Caco-2 (cell line): ENCODE data around the gene TTC28. TPM values are rescaled to one million over a fixed set of nuclear protein-coding genes. Genes with fewer than 3 reads are reported as not detected.

Experiments used
- BruUV-seq: library from RNA; stranded (reverse); fragments of 400-500 nt; replicated peaks from 2 replicates; lab custom pipeline; 2021; lab: Mats Ljungman, UMichigan
- CTCF ChIA-PET: fragments of 300-600 bp; sonication (Branson Sonifier 250); formaldehyde crosslinking; loops from one replicate; lab custom pipeline; 2022; ENCODE audit warnings: antibody characterized with exemption; lab: Charles Lee
- POLR2A ChIA-PET: fragments of 300-600 bp; sonication (Branson Sonifier 250); formaldehyde crosslinking; loops from one replicate; lab custom pipeline; 2022; ENCODE audit warnings: antibody characterized with exemption; lab: Charles Lee
- DNase-seq, 2 experiments: peaks; one replicate each; pipeline versions ENCODE4 v3.0.0 to v3.0.0-alpha.2; 2020 to 2022
- H3K27me3 ChIP-seq: replicated peaks from 2 replicates; pipeline ENCODE4 v1.6.0; 2011; ENCODE audit warnings: low read length; ENCODE audit not compliant: control insufficient read depth, insufficient read depth
- H3K36me3 ChIP-seq: 2 replicates; pipeline ENCODE4 v1.5.1; 2011; ENCODE audit warnings: low read length; ENCODE audit not compliant: control insufficient read depth, insufficient read depth
- H3K4me1 ChIP-seq: fragments of 250-450 bp; sonication (Bioruptor Pico); 2 replicates; pipeline ENCODE4 v1.5.1; 2020; ENCODE audit warnings: mild to moderate bottlenecking
- H3K4me3 ChIP-seq: 2 replicates; pipeline ENCODE4 v1.5.1; 2011; ENCODE audit warnings: low read depth, mild to moderate bottlenecking, control low read depth, low read length
- H3K9me3 ChIP-seq: fragments of 250-450 bp; sonication (Bioruptor Pico); 2 replicates; pipeline ENCODE4 v1.5.1; 2020; ENCODE audit warnings: mild to moderate bottlenecking, moderate library complexity
- H3K27ac Mint-ChIP-seq: one replicate; pipeline ENCODE4 v1.8.0; 2022; ENCODE audit warnings: mixed read lengths; ENCODE audit not compliant: unreplicated experiment
- H3K27me3 Mint-ChIP-seq: one replicate; pipeline ENCODE4 v1.8.0; 2022; ENCODE audit warnings: mixed read lengths; ENCODE audit not compliant: insufficient read depth, unreplicated experiment
- H3K36me3 Mint-ChIP-seq: one replicate; pipeline ENCODE4 v1.8.0; 2022; ENCODE audit warnings: mild to moderate bottlenecking, mixed read lengths; ENCODE audit not compliant: insufficient read depth, unreplicated experiment
- H3K4me1 Mint-ChIP-seq: one replicate; pipeline ENCODE4 v1.8.0; 2022; ENCODE audit warnings: low read depth, mixed read lengths; ENCODE audit not compliant: unreplicated experiment
- H3K4me3 Mint-ChIP-seq: one replicate; pipeline ENCODE4 v1.8.0; 2022; ENCODE audit warnings: mild to moderate bottlenecking, moderate library complexity, mixed read lengths; ENCODE audit not compliant: unreplicated experiment
- H3K9me3 Mint-ChIP-seq: one replicate; pipeline ENCODE4 v1.8.0; 2022; ENCODE audit warnings: mixed read lengths; ENCODE audit not compliant: unreplicated experiment
- intact Hi-C: fragments of 100-400 bp; cut with micrococcal nuclease; formaldehyde crosslinking; loops from one replicate; pipeline ENCODE4 v1.10.0; 2022; ENCODE audit not compliant: unreplicated experiment
- total RNA-seq: library from RNA; stranded (reverse); gene quantifications from 2 replicates; pipeline ENCODE4 v1.2.3, GENCODE V29; 2022
- TF ChIP-seq, protein P1 (sequence below), 2 experiments: fragments of 200-600 bp in 1 of 2; IDR thresholded peaks; 1 replicate in 1 of 2; 2 replicates in 1 of 2; pipeline versions ENCODE4 v1.5.1 to v1.8.0; 2011 to 2022; ENCODE audit warnings: antibody characterized with exemption in 1 of 2, control low read depth in 1 of 2, inconsistent platforms in 1 of 2, low read depth in 1 of 2, low read length in 1 of 2, mild to moderate bottlenecking in 1 of 2, moderate library complexity in 1 of 2; ENCODE audit not compliant: insufficient read depth in 1 of 2, severe bottlenecking in 1 of 2, unreplicated experiment in 1 of 2

Gene TTC28
- total RNA-seq, 1 experiment from 2014 or later = 12.0 TPM

GRCh38 chr22:28710576-28711191, 31.0 kb upstream of the TTC28 start:
- no peak for DNase-seq
- no peaks in the 10 kb centered on the region for H3K9me3 Mint-ChIP-seq
- Histone ChIP-seq H3K36me3 (peaks cover 1% of the 10 kb centered on the region), H3K4me3 (no peak overlapping the region), H3K27me3 (no peaks in the 10 kb centered on the region), H3K4me1 (peaks cover 7% of the 10 kb centered on the region; the same call in 1 of the 2 replicates), H3K9me3 (no peaks in the 10 kb centered on the region)
- TF ChIP-seq, protein P1, sequence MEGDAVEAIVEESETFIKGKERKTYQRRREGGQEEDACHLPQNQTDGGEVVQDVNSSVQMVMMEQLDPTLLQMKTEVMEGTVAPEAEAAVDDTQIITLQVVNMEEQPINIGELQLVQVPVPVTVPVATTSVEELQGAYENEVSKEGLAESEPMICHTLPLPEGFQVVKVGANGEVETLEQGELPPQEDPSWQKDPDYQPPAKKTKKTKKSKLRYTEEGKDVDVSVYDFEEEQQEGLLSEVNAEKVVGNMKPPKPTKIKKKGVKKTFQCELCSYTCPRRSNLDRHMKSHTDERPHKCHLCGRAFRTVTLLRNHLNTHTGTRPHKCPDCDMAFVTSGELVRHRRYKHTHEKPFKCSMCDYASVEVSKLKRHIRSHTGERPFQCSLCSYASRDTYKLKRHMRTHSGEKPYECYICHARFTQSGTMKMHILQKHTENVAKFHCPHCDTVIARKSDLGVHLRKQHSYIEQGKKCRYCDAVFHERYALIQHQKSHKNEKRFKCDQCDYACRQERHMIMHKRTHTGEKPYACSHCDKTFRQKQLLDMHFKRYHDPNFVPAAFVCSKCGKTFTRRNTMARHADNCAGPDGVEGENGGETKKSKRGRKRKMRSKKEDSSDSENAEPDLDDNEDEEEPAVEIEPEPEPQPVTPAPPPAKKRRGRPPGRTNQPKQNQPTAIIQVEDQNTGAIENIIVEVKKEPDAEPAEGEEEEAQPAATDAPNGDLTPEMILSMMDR (IDR thresholded peaks at IDR 0.05; ENCODE audit: insufficient read depth in 1 of 2, low read depth in 1 of 2, low read length in 1 of 2, severe bottlenecking in 1 of 2, unreplicated experiment in 1 of 2) = no peak
- peaks cover 10% of the 10 kb centered on the region for H3K4me1 Mint-ChIP-seq
- ChIA-PET POLR2A (no interaction called here), CTCF (interaction anchor here (0.6 kb wide), 1 partner anchor 491 kb away, joined by 3 read pairs; no protein-coding TSS in a partner anchor)
- H3K27me3 Mint-ChIP-seq = no peaks in the 10 kb centered on the region
- no peak overlapping the region for H3K4me3 Mint-ChIP-seq
- peaks cover 35% of the 10 kb centered on the region for H3K36me3 Mint-ChIP-seq
- intact Hi-C loops = no loop called here
- no peak overlapping the region for H3K27ac Mint-ChIP-seq
- no TSS peak for BruUV-seq

DNA sequence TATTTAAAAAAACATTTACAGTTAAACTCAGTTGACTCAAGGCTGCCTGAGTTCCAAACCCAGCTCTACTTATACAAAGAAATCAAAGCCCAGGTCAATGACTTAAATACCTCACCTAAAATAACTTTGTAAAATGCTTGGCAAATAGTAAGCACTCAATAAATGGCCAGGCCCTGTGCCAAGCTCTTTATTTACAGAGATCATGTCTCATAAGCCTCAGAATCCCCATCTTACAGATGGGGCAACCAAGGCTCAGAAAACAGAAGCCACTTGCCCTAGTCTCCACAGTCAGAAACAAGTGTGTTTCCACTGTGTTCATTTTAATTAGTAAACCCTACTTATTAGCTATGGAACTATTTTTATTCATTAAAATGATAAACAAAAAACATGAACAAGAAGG, 30.5 kb upstream of the TTC28 start:
- Histone ChIP-seq H3K36me3 (peaks cover 1% of the 10 kb centered on the region), H3K4me1 (peaks cover 7% of the 10 kb centered on the region; the same call in 1 of the 2 replicates), H3K9me3 (no peaks in the 10 kb centered on the region), H3K4me3 (no peak overlapping the region), H3K27me3 (no peaks in the 10 kb centered on the region)
- CTCF ChIA-PET = interaction anchor here (0.6 kb wide), 1 partner anchor 492 kb away, joined by 3 read pairs; no protein-coding TSS in a partner anchor
- POLR2A ChIA-PET = no interaction called here
- Mint-ChIP-seq H3K36me3 (peaks cover 35% of the 10 kb centered on the region), H3K4me1 (peaks cover 10% of the 10 kb centered on the region), H3K4me3 (no peak overlapping the region), H3K27me3 (no peaks in the 10 kb centered on the region), H3K27ac (no peak overlapping the region), H3K9me3 (no peaks in the 10 kb centered on the region)
- no TSS peak for BruUV-seq
- intact Hi-C loops = no loop called here
- TF ChIP-seq, protein P1 (IDR thresholded peaks at IDR 0.05; ENCODE audit: insufficient read depth in 1 of 2, low read depth in 1 of 2, low read length in 1 of 2, severe bottlenecking in 1 of 2, unreplicated experiment in 1 of 2) = no peak
- DNase-seq = no peak

GRCh38 chr22:28706845-28707244, 27.2 kb upstream of the TTC28 start:
- Mint-ChIP-seq H3K4me3 (no peak overlapping the region), H3K9me3 (no peaks in the 10 kb centered on the region), H3K4me1 (peaks cover 1% of the 10 kb centered on the region), H3K27me3 (no peaks in the 10 kb centered on the region), H3K36me3 (peaks cover 22% of the 10 kb centered on the region), H3K27ac (no peak overlapping the region)
- POLR2A ChIA-PET = no interaction called here
- peaks cover 1% of the 10 kb centered on the region for H3K36me3 ChIP-seq
- CTCF ChIA-PET = no interaction called here
- no TSS peak for BruUV-seq
- no peak for DNase-seq
- TF ChIP-seq, protein P1 (IDR thresholded peaks at IDR 0.05; ENCODE audit: insufficient read depth in 1 of 2, low read depth in 1 of 2, low read length in 1 of 2, severe bottlenecking in 1 of 2, unreplicated experiment in 1 of 2) = no peak
- intact Hi-C loops = no loop called here
- no peak overlapping the region for H3K4me3 ChIP-seq
- no peaks in the 10 kb centered on the region for H3K4me1 ChIP-seq
- no peaks in the 10 kb centered on the region for H3K27me3 ChIP-seq
- no peaks in the 10 kb centered on the region for H3K9me3 ChIP-seq
